ENCODE data around the gene SEPTIN10.

The SEPTIN10 gene

GRCh38 chr2:109497911-109498870 is 115.6 kb downstream of the SEPTIN10 start:
- DNase-seq (ENCODE audit: low spot score): no peak

- no peak for DNase-seq (ENCODE audit: low spot score)
These were observed 116.3 kb downstream of the SEPTIN10 start for GRCh38 chr2:109497463-109497862.

GRCh38 chr2:109494351-109494750 is 119.4 kb downstream of the SEPTIN10 start:
- no peak for DNase-seq (ENCODE audit: low spot score)

- no peak for DNase-seq (ENCODE audit: low spot score)
These were observed 120.4 kb downstream of the SEPTIN10 start for GRCh38 chr2:109493176-109493935.

Data from activated CD4-positive, alpha-beta T cell treated with anti-CD3 and anti-CD28 coated beads, Interleukin-2, Interleukin-4, amounts not matched to agents 100 ng/mL and 50 ng/mL, durations not matched to agents 16 hours and 8 hours (primary cell).